GM12891 (cell line): ENCODE measurements around the gene PTPRN2.

Experiments used
- PAX5 ChIP-seq: IDR thresholded peaks from 2 replicates; pipeline ENCODE4 v1.6.1; 2011; ENCODE audit warnings: low read length, moderate library complexity, mild to moderate bottlenecking; ENCODE audit not compliant: insufficient read depth, severe bottlenecking
- POLR2A ChIP-seq: IDR thresholded peaks from 2 replicates; pipeline ENCODE4 v1.6.1; 2011; ENCODE audit warnings: low read depth, low read length, control low read depth
- POLR2AphosphoS5 ChIP-seq: IDR thresholded peaks from 2 replicates; pipeline ENCODE4 v1.6.1; 2011; ENCODE audit warnings: low read depth, low read length, control low read depth
- SPI1 ChIP-seq: IDR thresholded peaks from 2 replicates; pipeline ENCODE4 v1.6.1; 2011; ENCODE audit warnings: low read depth, low read length, control low read depth
- TAF1 ChIP-seq: IDR thresholded peaks from 2 replicates; pipeline ENCODE4 v1.6.1; 2011; ENCODE audit warnings: low read depth, low read length, control low read depth

- TF ChIP-seq TAF1: no peak
- no peak for TF ChIP-seq POLR2AphosphoS5
- no peak for TF ChIP-seq PAX5
- no peak for TF ChIP-seq POLR2A
- TF ChIP-seq SPI1: no peak
Observed at GRCh38 chr7:158052381-158053060, 535.1 kb downstream of the PTPRN2 start.
